ENCODE results near the gene ANTXR2.

- TF ChIP-seq CTCF (IDR thresholded peaks at IDR 0.05) (no peak), EP300 (IDR thresholded peaks at IDR 0.05) (no peak), POLR2A (IDR thresholded peaks at IDR 0.05) (no peak)
Observed at GRCh38 chr4:80075995-80076675, 3.1 kb upstream of the ANTXR2 start.
